HEK293 (cell line): ENCODE results near the gene UBA52.
A peak's percentile ranks its signal among the peaks of the same experiment; 100 is the strongest.

Source experiments
- CTCF ChIP-seq: fragments of 450-650 bp; formaldehyde crosslinking; IDR thresholded peaks from 2 replicates; pipeline ENCODE4 v1.5.1; 2016; ENCODE audit warnings: missing biosample characterization, missing genetic modification characterization
- GFI1B ChIP-seq: fragments of 450-650 bp; formaldehyde crosslinking; IDR thresholded peaks from 2 replicates; pipeline ENCODE4 v1.5.1; 2016; ENCODE audit warnings: missing biosample characterization, missing genetic modification characterization
- IKZF3 ChIP-seq: fragments of 450-650 bp; IDR thresholded peaks from 2 replicates; pipeline ENCODE4 v1.5.0; 2018; ENCODE audit warnings: missing biosample characterization, mild to moderate bottlenecking, missing genetic modification characterization, moderate library complexity
- INSM2 ChIP-seq: fragments of 450-650 bp; formaldehyde crosslinking; IDR thresholded peaks from 2 replicates; pipeline ENCODE4 v1.5.1; 2016; ENCODE audit warnings: missing biosample characterization, missing genetic modification characterization
- KLF7 ChIP-seq: fragments of 450-650 bp; formaldehyde crosslinking; IDR thresholded peaks from 2 replicates; pipeline ENCODE4 v1.5.1; 2016; ENCODE audit warnings: missing biosample characterization, missing genetic modification characterization, borderline replicate concordance
- MZF1 ChIP-seq: fragments of 450-650 bp; formaldehyde crosslinking; IDR thresholded peaks from 2 replicates; pipeline ENCODE4 v1.5.1; 2017; ENCODE audit warnings: missing biosample characterization, missing genetic modification characterization, borderline replicate concordance
- PATZ1 ChIP-seq: fragments of 450-650 bp; formaldehyde crosslinking; IDR thresholded peaks from 2 replicates; pipeline ENCODE4 v1.5.1; 2016; ENCODE audit warnings: missing biosample characterization, missing genetic modification characterization
- YY1 ChIP-seq: fragments of 450-650 bp; formaldehyde crosslinking; IDR thresholded peaks from 2 replicates; pipeline ENCODE4 v1.5.1; 2018; ENCODE audit warnings: missing biosample characterization, missing genetic modification characterization
- YY2 ChIP-seq: fragments of 450-650 bp; formaldehyde crosslinking; IDR thresholded peaks from 2 replicates; pipeline ENCODE4 v1.5.1; 2016; ENCODE audit warnings: missing biosample characterization, missing genetic modification characterization
- ZBTB17 ChIP-seq: fragments of 450-650 bp; formaldehyde crosslinking; IDR thresholded peaks from 2 replicates; pipeline ENCODE4 v1.5.1; 2016; ENCODE audit warnings: missing biosample characterization, missing genetic modification characterization
- ZBTB48 ChIP-seq: fragments of 450-650 bp; formaldehyde crosslinking; IDR thresholded peaks from 2 replicates; pipeline ENCODE4 v1.5.1; 2016; ENCODE audit warnings: missing biosample characterization, missing genetic modification characterization
- ZNF155 ChIP-seq: fragments of 450-650 bp; formaldehyde crosslinking; IDR thresholded peaks from 2 replicates; pipeline ENCODE4 v1.5.1; 2016; ENCODE audit warnings: missing biosample characterization, missing genetic modification characterization
- ZNF169 ChIP-seq: fragments of 450-650 bp; formaldehyde crosslinking; IDR thresholded peaks from 2 replicates; pipeline ENCODE4 v1.5.1; 2016; ENCODE audit warnings: missing biosample characterization, missing genetic modification characterization
- ZNF211 ChIP-seq: fragments of 450-650 bp; formaldehyde crosslinking; IDR thresholded peaks from 2 replicates; pipeline ENCODE4 v1.5.1; 2016; ENCODE audit warnings: low read depth, missing biosample characterization, missing genetic modification characterization
- ZNF24 ChIP-seq: fragments of 450-650 bp; formaldehyde crosslinking; IDR thresholded peaks from 2 replicates; pipeline ENCODE4 v1.5.1; 2016; ENCODE audit warnings: missing biosample characterization, missing genetic modification characterization
- ZNF292 ChIP-seq: fragments of 450-650 bp; formaldehyde crosslinking; IDR thresholded peaks from 2 replicates; pipeline ENCODE4 v1.5.1; 2016; ENCODE audit warnings: low read depth, missing biosample characterization, missing genetic modification characterization, borderline replicate concordance
- ZNF311 ChIP-seq: fragments of 450-650 bp; formaldehyde crosslinking; IDR thresholded peaks from 2 replicates; pipeline ENCODE4 v1.5.1; 2017; ENCODE audit warnings: missing biosample characterization, missing genetic modification characterization, borderline replicate concordance
- ZNF366 ChIP-seq: fragments of 450-650 bp; formaldehyde crosslinking; conservative IDR thresholded peaks from 2 replicates; pipeline ENCODE4 v1.5.1; 2016; ENCODE audit warnings: missing biosample characterization, missing genetic modification characterization
- ZNF488 ChIP-seq: fragments of 450-650 bp; formaldehyde crosslinking; IDR thresholded peaks from 2 replicates; pipeline ENCODE4 v1.5.1; 2016; ENCODE audit warnings: missing biosample characterization, missing genetic modification characterization
- ZNF501 ChIP-seq: fragments of 450-650 bp; formaldehyde crosslinking; IDR thresholded peaks from 2 replicates; pipeline ENCODE4 v1.5.1; 2016; ENCODE audit warnings: missing biosample characterization, missing genetic modification characterization
- ZNF521 ChIP-seq: fragments of 450-650 bp; formaldehyde crosslinking; IDR thresholded peaks from 2 replicates; pipeline ENCODE4 v1.5.1; 2017; ENCODE audit warnings: missing biosample characterization, mild to moderate bottlenecking, missing genetic modification characterization
- ZNF600 ChIP-seq: fragments of 450-650 bp; formaldehyde crosslinking; IDR thresholded peaks from 2 replicates; pipeline ENCODE4 v1.5.1; 2016; ENCODE audit warnings: missing biosample characterization, missing genetic modification characterization
- ZNF639 ChIP-seq: fragments of 450-650 bp; formaldehyde crosslinking; IDR thresholded peaks from 2 replicates; pipeline ENCODE4 v1.5.1; 2016; ENCODE audit warnings: missing biosample characterization, missing genetic modification characterization
- ZNF792 ChIP-seq: fragments of 450-650 bp; formaldehyde crosslinking; IDR thresholded peaks from 2 replicates; pipeline ENCODE4 v1.5.1; 2016; ENCODE audit warnings: missing biosample characterization, missing genetic modification characterization
- ZNF830 ChIP-seq: fragments of 450-650 bp; IDR thresholded peaks from 2 replicates; pipeline ENCODE4 v1.5.0; 2018; ENCODE audit warnings: missing biosample characterization, missing genetic modification characterization, low read depth, mild to moderate bottlenecking, moderate library complexity
- TF ChIP-seq, protein P1 (sequence below): fragments of 450-650 bp; formaldehyde crosslinking; optimal IDR thresholded peaks from 2 replicates; pipeline ENCODE3; 2016; ENCODE audit warnings: missing biosample characterization, mild to moderate bottlenecking, missing genetic modification characterization
- TF ChIP-seq, protein P2 (sequence below): fragments of 450-650 bp; formaldehyde crosslinking; IDR thresholded peaks from 2 replicates; pipeline ENCODE4 v1.5.1; 2017; ENCODE audit warnings: missing biosample characterization, missing genetic modification characterization
- TF ChIP-seq, protein P3 (sequence below): fragments of 450-650 bp; formaldehyde crosslinking; IDR thresholded peaks from 2 replicates; pipeline ENCODE4 v1.5.1; 2016; ENCODE audit warnings: missing biosample characterization, missing genetic modification characterization

The UBA52 gene

GRCh38 chr19:18588611-18589379, 17.1 kb downstream of the UBA52 start, which contains the start of gene REX1BD (continued):
- TF ChIP-seq ZNF155 (tag by site-specific recombination) (no peak), ZNF311 (tag by site-specific recombination) (no peak), INSM2 (tag by site-specific recombination) (peak; percentile 65), ZBTB17 (tag by site-specific recombination) (peak; percentile 99), ZNF366 (tag by site-specific recombination) (no peak; the same call in 1 of the 2 replicates), YY2 (tag by site-specific recombination) (peak; percentile 70), ZNF169 (tag by site-specific recombination) (peak; percentile 77; the same call in 1 of the 2 replicates), GFI1B (tag by site-specific recombination) (no peak), KLF7 (tag by site-specific recombination) (no peak), ZNF488 (tag by site-specific recombination) (no peak), ZNF211 (tag by site-specific recombination) (no peak), PATZ1 (peak; percentile 100), MZF1 (tag by site-specific recombination) (no peak), ZNF521 (tag by site-specific recombination) (no peak), ZNF292 (tag by site-specific recombination) (no peak), ZNF830 (tag by site-specific recombination) (no peak), ZNF501 (tag by site-specific recombination) (peak; percentile 88), ZBTB48 (peak; percentile 99), ZNF792 (tag by site-specific recombination) (no peak; the same call in 1 of the 2 replicates), ZNF600 (tag by site-specific recombination) (peak; percentile 100), CTCF (tag by site-specific recombination) (peak; percentile 98), YY1 (tag by site-specific recombination) (peak; percentile 75), ZNF639 (tag by site-specific recombination) (peak; percentile 55; the same call in 1 of the 2 replicates), IKZF3 (tag by site-specific recombination) (no peak), ZNF24 (tag by site-specific recombination) (peak; percentile 82)
- TF ChIP-seq, protein P1, sequence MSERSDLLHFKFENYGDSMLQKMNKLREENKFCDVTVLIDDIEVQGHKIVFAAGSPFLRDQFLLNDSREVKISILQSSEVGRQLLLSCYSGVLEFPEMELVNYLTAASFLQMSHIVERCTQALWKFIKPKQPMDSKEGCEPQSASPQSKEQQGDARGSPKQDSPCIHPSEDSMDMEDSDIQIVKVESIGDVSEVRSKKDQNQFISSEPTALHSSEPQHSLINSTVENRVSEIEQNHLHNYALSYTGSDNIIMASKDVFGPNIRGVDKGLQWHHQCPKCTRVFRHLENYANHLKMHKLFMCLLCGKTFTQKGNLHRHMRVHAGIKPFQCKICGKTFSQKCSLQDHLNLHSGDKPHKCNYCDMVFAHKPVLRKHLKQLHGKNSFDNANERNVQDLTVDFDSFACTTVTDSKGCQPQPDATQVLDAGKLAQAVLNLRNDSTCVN (tag by site-specific recombination), result peak; percentile 99
- TF ChIP-seq, protein P2, sequence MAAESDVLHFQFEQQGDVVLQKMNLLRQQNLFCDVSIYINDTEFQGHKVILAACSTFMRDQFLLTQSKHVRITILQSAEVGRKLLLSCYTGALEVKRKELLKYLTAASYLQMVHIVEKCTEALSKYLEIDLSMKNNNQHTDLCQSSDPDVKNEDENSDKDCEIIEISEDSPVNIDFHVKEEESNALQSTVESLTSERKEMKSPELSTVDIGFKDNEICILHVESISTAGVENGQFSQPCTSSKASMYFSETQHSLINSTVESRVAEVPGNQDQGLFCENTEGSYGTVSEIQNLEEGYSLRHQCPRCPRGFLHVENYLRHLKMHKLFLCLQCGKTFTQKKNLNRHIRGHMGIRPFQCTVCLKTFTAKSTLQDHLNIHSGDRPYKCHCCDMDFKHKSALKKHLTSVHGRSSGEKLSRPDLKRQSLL, result peak; percentile 79
- TF ChIP-seq, protein P3, sequence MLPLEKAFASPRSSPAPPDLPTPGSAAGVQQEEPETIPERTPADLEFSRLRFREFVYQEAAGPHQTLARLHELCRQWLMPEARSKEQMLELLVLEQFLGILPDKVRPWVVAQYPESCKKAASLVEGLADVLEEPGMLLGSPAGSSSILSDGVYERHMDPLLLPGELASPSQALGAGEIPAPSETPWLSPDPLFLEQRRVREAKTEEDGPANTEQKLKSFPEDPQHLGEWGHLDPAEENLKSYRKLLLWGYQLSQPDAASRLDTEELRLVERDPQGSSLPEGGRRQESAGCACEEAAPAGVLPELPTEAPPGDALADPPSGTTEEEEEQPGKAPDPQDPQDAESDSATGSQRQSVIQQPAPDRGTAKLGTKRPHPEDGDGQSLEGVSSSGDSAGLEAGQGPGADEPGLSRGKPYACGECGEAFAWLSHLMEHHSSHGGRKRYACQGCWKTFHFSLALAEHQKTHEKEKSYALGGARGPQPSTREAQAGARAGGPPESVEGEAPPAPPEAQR (tag by site-specific recombination), result 0 out of 2 replicates have a peak, but pooled peaks have one; percentile 63
